Suprapubic skin (tissue), 3 donors: Measurements from ENCODE around the gene ARL14.

Source experiments
- CTCF ChIP-seq, 2 donors: fragments of 200-600 bp in 1 of 2; fragments of 450-650 bp in 1 of 2; sonication (generic) in 1 of 2; IDR thresholded peaks; one replicate each; pipeline ENCODE4 v1.5.1; 2016 to 2019; ENCODE audit warnings: antibody characterized with exemption in 2 of 2, mild to moderate bottlenecking in 1 of 2, moderate library complexity in 1 of 2
- EP300 ChIP-seq: sonication (generic); formaldehyde crosslinking; IDR thresholded peaks from one replicate; pipeline ENCODE4 v1.6.1; 2017; ENCODE audit warnings: antibody characterized with exemption

DNA sequence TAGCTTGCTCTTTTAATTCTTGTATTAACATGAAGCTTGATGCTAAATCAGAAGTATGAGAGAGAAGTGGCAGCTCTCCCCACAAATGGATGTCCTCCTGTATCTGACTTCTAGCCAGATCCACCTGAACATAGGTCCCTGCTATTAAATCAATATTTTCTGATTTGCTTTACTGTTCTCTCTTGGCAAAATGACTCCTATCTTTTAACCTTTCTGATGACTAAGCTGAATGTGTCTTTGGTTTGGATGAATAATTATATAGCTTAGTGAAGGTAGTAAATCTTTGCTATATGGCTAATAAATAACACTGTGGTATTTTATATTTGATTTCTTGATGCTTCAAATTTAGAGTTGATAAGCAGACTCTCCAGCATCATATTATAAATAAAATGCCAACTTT lies 28.3 kb upstream of the ARL14 start:
- TF ChIP-seq EP300 (no peak), CTCF (IDR thresholded peaks at IDR 0.05) (no peak)
